Loucy (cell line): ENCODE measurements around the gene IL18R1.

Source experiments
- H2AFZ ChIP-seq: fragments of 200-600 bp; sonication (generic); 2 replicates; pipeline ENCODE4 v1.6.0; 2016; ENCODE audit warnings: antibody characterized with exemption, mild to moderate bottlenecking, low read length, moderate library complexity
- H3F3A ChIP-seq: fragments of 200-600 bp; 2 replicates; pipeline ENCODE4 v1.6.0; 2016; ENCODE audit warnings: antibody characterized with exemption, low read depth, mild to moderate bottlenecking
- H3K27me3 ChIP-seq: fragments of 200-600 bp; sonication (generic); 2 replicates; pipeline ENCODE4 v1.6.1; 2014; ENCODE audit warnings: low read length, mild to moderate bottlenecking; ENCODE audit not compliant: insufficient read depth, poor library complexity, severe bottlenecking
- H3K36me3 ChIP-seq: fragments of 200-600 bp; sonication (generic); 2 replicates; pipeline ENCODE4 v1.6.1; 2016; ENCODE audit warnings: low read length; ENCODE audit not compliant: insufficient read depth
- H3K4me1 ChIP-seq: fragments of 200-600 bp; sonication (generic); 2 replicates; pipeline ENCODE4 v1.5.1; 2014; ENCODE audit warnings: low read length, mild to moderate bottlenecking; ENCODE audit not compliant: insufficient read depth, poor library complexity, severe bottlenecking
- H3K4me2 ChIP-seq: fragments of 200-600 bp; sonication (generic); 2 replicates; pipeline ENCODE4 v1.6.0; 2014; ENCODE audit warnings: antibody characterized with exemption, low read length, low read depth, mild to moderate bottlenecking; ENCODE audit not compliant: poor library complexity, severe bottlenecking
- H3K4me3 ChIP-seq: fragments of 200-600 bp; sonication (generic); 2 replicates; pipeline ENCODE4 v1.5.1; 2014; ENCODE audit warnings: low read length, mild to moderate bottlenecking, mixed read lengths; ENCODE audit not compliant: poor library complexity, severe bottlenecking
- H3K79me2 ChIP-seq: fragments of 200-600 bp; sonication (generic); 2 replicates; pipeline ENCODE4 v1.6.1; 2014; ENCODE audit warnings: low read length; ENCODE audit not compliant: insufficient read depth
- H3K9ac ChIP-seq: fragments of 200-600 bp; sonication (generic); 2 replicates; pipeline ENCODE4 v1.6.0; 2014; ENCODE audit warnings: mild to moderate bottlenecking, low read depth, low read length, moderate library complexity; ENCODE audit not compliant: poor library complexity, severe bottlenecking
- H3K9me2 ChIP-seq: fragments of 200-600 bp; sonication (generic); replicated peaks from 2 replicates; pipeline ENCODE4 v1.6.1; 2016; ENCODE audit warnings: low read depth, low read length, mixed read lengths
- H3K9me3 ChIP-seq: fragments of 200-600 bp; sonication (generic); 2 replicates; pipeline ENCODE4 v1.6.1; 2014; ENCODE audit warnings: mild to moderate bottlenecking, antibody characterized with exemption, low read length, low read depth; ENCODE audit not compliant: insufficient read depth
- H4K20me1 ChIP-seq: fragments of 200-600 bp; sonication (generic); 2 replicates; pipeline ENCODE4 v1.6.0; 2014; ENCODE audit warnings: antibody characterized with exemption, low read length, mild to moderate bottlenecking; ENCODE audit not compliant: insufficient read depth, poor library complexity, severe bottlenecking
- CTCF ChIP-seq: fragments of 200-600 bp; sonication (generic); conservative IDR thresholded peaks from 2 replicates; pipeline ENCODE4 v1.5.1; 2014; ENCODE audit warnings: mild to moderate bottlenecking, antibody characterized with exemption, low read length
- EZH2phosphoT487 ChIP-seq: fragments of 200-600 bp; IDR thresholded peaks from 2 replicates; pipeline ENCODE4 v1.6.1; 2018; ENCODE audit warnings: antibody characterized with exemption, mild to moderate bottlenecking, moderate library complexity, borderline replicate concordance

IL18R1 gene

GRCh38 chr2:102315921-102316320 is 39.7 kb upstream of the IL18R1 start:
- H3K79me2 ChIP-seq = no peaks in the 10 kb centered on the region
- H2AFZ ChIP-seq = no peak overlapping the region
- H3K9ac ChIP-seq = no peak overlapping the region
- no peaks in the 10 kb centered on the region for H4K20me1 ChIP-seq
- no peak overlapping the region for H3K4me3 ChIP-seq
- TF ChIP-seq CTCF (no peak), EZH2phosphoT487 (no peak)
- H3K4me2 ChIP-seq = no peak overlapping the region
- no peaks in the 10 kb centered on the region for H3K36me3 ChIP-seq
- H3K4me1 ChIP-seq = peaks cover 48% of the 10 kb centered on the region
- no peaks in the 10 kb centered on the region for H3K9me3 ChIP-seq
- H3F3A ChIP-seq = peaks cover 2% of the 10 kb centered on the region; the same call in 1 of the 2 replicates
- H3K27me3 ChIP-seq = no peaks in the 10 kb centered on the region
- H3K9me2 ChIP-seq = no peaks in the 10 kb centered on the region

- no peak overlapping the region for H3K9ac ChIP-seq
- no peaks in the 10 kb centered on the region for H3K36me3 ChIP-seq
- H4K20me1 ChIP-seq = no peaks in the 10 kb centered on the region
- peak overlapping the region; percentile 22 for H2AFZ ChIP-seq
- H3K4me1 ChIP-seq = peaks cover 45% of the 10 kb centered on the region
- no peaks in the 10 kb centered on the region for H3K9me2 ChIP-seq
- no peaks in the 10 kb centered on the region for H3K79me2 ChIP-seq
- no peaks in the 10 kb centered on the region for H3K9me3 ChIP-seq
- no peaks in the 10 kb centered on the region for H3K27me3 ChIP-seq
- H3F3A ChIP-seq = no peaks in the 10 kb centered on the region
- no peak for TF ChIP-seq CTCF
- TF ChIP-seq EZH2phosphoT487 = no peak
- peak overlapping the region; percentile 25 for H3K4me2 ChIP-seq
- H3K4me3 ChIP-seq = peak overlapping the region; percentile 0
These were observed 37.9 kb upstream of the IL18R1 start for GRCh38 chr2:102317715-102318114.

GRCh38 chr2:102318437-102318836 is 37.2 kb upstream of the IL18R1 start:
- H3K36me3 ChIP-seq = no peaks in the 10 kb centered on the region
- H3F3A ChIP-seq = no peaks in the 10 kb centered on the region
- H3K4me1 ChIP-seq = peaks cover 44% of the 10 kb centered on the region
- no peaks in the 10 kb centered on the region for H3K27me3 ChIP-seq
- H3K4me3 ChIP-seq = no peak overlapping the region
- H4K20me1 ChIP-seq = no peaks in the 10 kb centered on the region
- TF ChIP-seq EZH2phosphoT487 (no peak), CTCF (no peak)
- H2AFZ ChIP-seq = peak overlapping the region; percentile 22; the same call in 1 of the 2 replicates
- peak overlapping the region; percentile 25 for H3K4me2 ChIP-seq
- no peaks in the 10 kb centered on the region for H3K79me2 ChIP-seq
- H3K9ac ChIP-seq = no peak overlapping the region
- H3K9me3 ChIP-seq = no peaks in the 10 kb centered on the region
- H3K9me2 ChIP-seq = no peaks in the 10 kb centered on the region
